Skeletal muscle cell (primary cell): ENCODE data around the gene NUP98.
"Not testable (repeated sequence)": the region's sequence is repeated elsewhere in the genome, so short reads cannot be mapped to it uniquely, and the experiment has no call there.

Experiments used
- DNase-seq: peaks from one replicate; pipeline ENCODE4 v3.0.0-alpha.2; 2010; ENCODE audit warnings: low read depth
- H3K4me3 ChIP-seq: 2 replicates; pipeline ENCODE4 v1.5.1; 2011; ENCODE audit warnings: low read depth, mild to moderate bottlenecking, control low read depth, low read length, moderate library complexity

NUP98 gene

GRCh38 chr11:3827434-3828186 is 30.3 kb upstream of the NUP98 start:
- no peak overlapping the region for H3K4me3 ChIP-seq
- no peak for DNase-seq

- DNase-seq = no peak
- no peak overlapping the region for H3K4me3 ChIP-seq
Observed at GRCh38 chr11:3826721-3827120, 29.4 kb upstream of the NUP98 start.

- H3K4me3 ChIP-seq = no peak overlapping the region
- DNase-seq = no peak
Observed at GRCh38 chr11:3825473-3826154, 28.3 kb upstream of the NUP98 start.

DNA sequence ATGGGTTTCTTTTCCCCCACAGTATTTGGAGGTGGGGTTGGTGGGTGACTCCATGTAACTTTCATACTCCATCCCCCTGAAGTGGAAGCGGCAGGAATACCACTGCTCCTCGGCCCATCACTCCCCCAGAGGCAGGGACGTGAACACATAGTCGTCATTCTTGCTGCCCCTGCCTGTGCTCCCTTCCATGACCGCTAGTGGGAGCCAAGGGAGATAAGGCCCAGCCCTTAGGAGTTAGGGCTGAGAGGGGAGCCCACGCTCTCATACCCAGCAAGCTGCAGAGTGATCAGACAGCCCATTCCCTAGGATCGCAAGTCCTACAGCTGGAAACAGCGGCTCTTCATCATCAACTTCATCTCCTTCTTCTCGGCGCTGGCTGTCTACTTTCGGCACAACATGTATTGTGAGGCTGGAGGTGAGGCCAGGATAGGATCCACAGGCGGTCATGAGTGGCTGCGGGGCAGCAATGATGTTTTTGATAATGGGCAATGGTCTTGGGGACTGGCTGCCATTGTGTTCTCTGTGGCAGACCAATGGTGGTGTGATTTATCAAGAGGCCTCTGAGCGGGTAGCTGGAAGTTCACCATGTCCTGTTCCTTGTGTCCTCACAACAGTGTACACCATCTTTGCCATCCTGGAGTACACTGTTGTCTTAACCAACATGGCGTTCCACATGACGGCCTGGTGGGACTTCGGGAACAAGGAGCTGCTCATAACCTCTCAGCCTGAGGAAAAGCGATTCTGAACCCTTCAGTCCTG is 27.5 kb upstream of the NUP98 start:
- H3K4me3 ChIP-seq = no peak overlapping the region
- no peak for DNase-seq

- no peak overlapping the region for H3K4me3 ChIP-seq
- DNase-seq = no peak
Observed at GRCh38 chr11:3823762-3824506, 26.6 kb upstream of the NUP98 start.

- no peak overlapping the region for H3K4me3 ChIP-seq
- no peak for DNase-seq
Observed at GRCh38 chr11:3823303-3823702, 25.9 kb upstream of the NUP98 start.

GRCh38 chr11:3822312-3822711 is 25.0 kb upstream of the NUP98 start:
- no peak for DNase-seq
- no peak overlapping the region for H3K4me3 ChIP-seq

GRCh38 chr11:3820971-3821370 is 23.6 kb upstream of the NUP98 start:
- no peak for DNase-seq
- no peak overlapping the region for H3K4me3 ChIP-seq

- no peak for DNase-seq
- H3K4me3 ChIP-seq = no peak overlapping the region
Observed at GRCh38 chr11:3817181-3817800, 19.9 kb upstream of the NUP98 start.

- DNase-seq = no peak
- H3K4me3 ChIP-seq = no peak overlapping the region
Observed at GRCh38 chr11:3816673-3817072, 19.3 kb upstream of the NUP98 start.

- no peak for DNase-seq
- H3K4me3 ChIP-seq = no peak overlapping the region
Observed at GRCh38 chr11:3815845-3816244, 18.5 kb upstream of the NUP98 start.

DNA sequence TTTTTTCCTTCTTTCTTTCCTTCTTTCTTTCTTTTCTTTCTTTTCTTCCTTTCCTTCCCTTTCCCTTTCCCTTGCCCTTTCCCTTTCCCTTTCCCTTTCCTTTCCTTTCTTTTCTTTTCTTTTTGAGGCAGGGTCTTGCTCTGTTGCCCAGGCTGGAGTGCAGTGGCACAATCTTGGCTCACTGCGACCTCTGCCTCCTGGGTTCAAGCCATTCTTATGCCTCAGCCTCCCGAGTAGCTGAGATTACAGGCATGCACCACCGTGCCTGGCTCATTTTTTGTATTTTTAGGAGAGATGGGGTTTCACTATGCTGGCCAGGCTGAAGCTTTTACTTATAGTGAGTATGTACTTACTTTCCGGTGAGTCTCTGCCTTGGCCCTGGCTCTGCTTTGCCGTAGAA is 17.5 kb upstream of the NUP98 start:
- H3K4me3 ChIP-seq, DNase-seq: not testable (repeated sequence)

- no peak for DNase-seq
- H3K4me3 ChIP-seq = no peak overlapping the region
Observed at GRCh38 chr11:3810951-3811350, 13.6 kb upstream of the NUP98 start.

- no peak for DNase-seq
- H3K4me3 ChIP-seq = no peak overlapping the region
Observed at GRCh38 chr11:3810446-3810845, 13.1 kb upstream of the NUP98 start.

- H3K4me3 ChIP-seq = no peak overlapping the region
- no peak for DNase-seq
Observed at GRCh38 chr11:3809624-3809928, 12.2 kb upstream of the NUP98 start.

GRCh38 chr11:3808861-3809623 is 11.7 kb upstream of the NUP98 start:
- no peak for DNase-seq
- peak overlapping the region; percentile 78 for H3K4me3 ChIP-seq

- no peak for DNase-seq
- H3K4me3 ChIP-seq = peak within 1 kb of the TSS; percentile 78
Observed at GRCh38 chr11:3807909-3808860, 10.8 kb upstream of the NUP98 start, which contains the start of gene PGAP2. Gene PGAP2, plus strand, starts transcription at chr11:3808560. Its CDS starts 2,700 bp downstream, at chr11:3811260.
